ENCODE measurements around the gene THAP10.
A peak's percentile ranks its signal among the peaks of the same experiment; 100 is the strongest.

Gene THAP10

DNA sequence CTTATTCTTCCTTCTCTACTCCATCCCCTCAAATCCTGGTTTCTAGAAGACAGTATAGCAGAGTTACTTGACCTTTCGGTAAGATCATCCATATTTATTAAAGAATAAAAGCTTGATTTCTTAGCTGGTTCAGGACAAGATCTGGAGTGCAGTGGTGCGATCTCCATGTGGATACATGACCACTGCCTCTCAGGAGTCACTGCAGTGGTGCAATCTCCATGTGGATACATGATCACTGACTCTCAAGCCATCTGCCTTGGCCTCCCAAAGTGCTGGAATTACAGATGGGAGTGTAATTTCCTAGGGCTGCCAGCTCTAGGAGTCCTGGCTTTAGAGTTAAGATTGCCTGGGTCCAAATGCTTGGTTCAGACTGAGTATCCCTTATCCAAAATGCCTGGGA lies 54.8 kb downstream of the THAP10 start:
- no peak for DNase-seq (ENCODE audit: extremely low read depth, low read depth)
- no peak overlapping the region for H3K4me3 ChIP-seq (replicated peaks; ENCODE audit: low read depth, low read length)
- TF ChIP-seq, protein P1, sequence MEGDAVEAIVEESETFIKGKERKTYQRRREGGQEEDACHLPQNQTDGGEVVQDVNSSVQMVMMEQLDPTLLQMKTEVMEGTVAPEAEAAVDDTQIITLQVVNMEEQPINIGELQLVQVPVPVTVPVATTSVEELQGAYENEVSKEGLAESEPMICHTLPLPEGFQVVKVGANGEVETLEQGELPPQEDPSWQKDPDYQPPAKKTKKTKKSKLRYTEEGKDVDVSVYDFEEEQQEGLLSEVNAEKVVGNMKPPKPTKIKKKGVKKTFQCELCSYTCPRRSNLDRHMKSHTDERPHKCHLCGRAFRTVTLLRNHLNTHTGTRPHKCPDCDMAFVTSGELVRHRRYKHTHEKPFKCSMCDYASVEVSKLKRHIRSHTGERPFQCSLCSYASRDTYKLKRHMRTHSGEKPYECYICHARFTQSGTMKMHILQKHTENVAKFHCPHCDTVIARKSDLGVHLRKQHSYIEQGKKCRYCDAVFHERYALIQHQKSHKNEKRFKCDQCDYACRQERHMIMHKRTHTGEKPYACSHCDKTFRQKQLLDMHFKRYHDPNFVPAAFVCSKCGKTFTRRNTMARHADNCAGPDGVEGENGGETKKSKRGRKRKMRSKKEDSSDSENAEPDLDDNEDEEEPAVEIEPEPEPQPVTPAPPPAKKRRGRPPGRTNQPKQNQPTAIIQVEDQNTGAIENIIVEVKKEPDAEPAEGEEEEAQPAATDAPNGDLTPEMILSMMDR (IDR thresholded peaks at IDR 0.05; ENCODE audit: low read depth, low read length, missing control alignments) = no peak

DNA sequence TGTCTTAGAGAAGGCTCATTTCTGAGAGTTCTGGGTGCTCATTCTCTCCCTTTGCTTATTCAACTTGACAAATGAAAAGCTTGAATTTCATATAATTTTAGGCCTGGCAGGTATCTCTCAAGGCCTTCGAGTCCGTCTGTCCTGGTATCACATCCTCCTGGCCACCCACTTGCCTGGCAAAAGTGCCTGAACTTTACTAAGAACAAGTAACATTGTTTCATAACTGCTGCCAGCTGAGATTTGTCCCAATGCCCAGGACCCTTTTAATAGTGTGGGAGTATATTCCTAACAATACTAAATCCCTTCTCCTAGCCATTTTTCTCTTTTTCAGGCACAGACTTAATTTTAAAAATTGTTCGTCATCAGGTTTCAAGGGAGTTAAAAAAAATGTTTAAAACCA lies 56.4 kb downstream of the THAP10 start:
- TF ChIP-seq, protein P1 (IDR thresholded peaks at IDR 0.05; ENCODE audit: low read depth, low read length, missing control alignments) = no peak
- DNase-seq (ENCODE audit: extremely low read depth, low read depth) = no peak
- no peak overlapping the region for H3K4me3 ChIP-seq (replicated peaks; ENCODE audit: low read depth, low read length)

DNA sequence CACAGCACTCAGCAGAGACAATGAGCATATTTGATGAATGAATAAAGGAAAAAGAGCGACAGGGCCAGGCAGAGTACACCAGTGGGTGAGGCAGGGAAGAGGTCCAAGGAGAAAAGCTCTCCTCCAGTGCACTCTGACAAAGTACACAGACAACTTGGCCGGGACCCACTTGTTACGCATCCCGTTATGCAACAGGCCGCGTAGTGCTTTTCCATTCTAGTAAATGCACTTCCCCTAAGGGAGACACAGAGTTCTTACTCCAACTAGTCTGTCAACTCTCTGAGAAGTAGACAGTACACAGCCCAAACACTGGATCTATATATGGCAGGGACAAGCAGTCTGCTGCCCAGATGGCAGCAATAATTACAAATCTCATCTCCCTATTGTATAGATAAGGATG lies 56.8 kb downstream of the THAP10 start:
- no peak for DNase-seq (ENCODE audit: extremely low read depth, low read depth)
- TF ChIP-seq, protein P1 (IDR thresholded peaks at IDR 0.05; ENCODE audit: low read depth, low read length, missing control alignments) = no peak
- H3K4me3 ChIP-seq (replicated peaks; ENCODE audit: low read depth, low read length) = no peak overlapping the region

DNA sequence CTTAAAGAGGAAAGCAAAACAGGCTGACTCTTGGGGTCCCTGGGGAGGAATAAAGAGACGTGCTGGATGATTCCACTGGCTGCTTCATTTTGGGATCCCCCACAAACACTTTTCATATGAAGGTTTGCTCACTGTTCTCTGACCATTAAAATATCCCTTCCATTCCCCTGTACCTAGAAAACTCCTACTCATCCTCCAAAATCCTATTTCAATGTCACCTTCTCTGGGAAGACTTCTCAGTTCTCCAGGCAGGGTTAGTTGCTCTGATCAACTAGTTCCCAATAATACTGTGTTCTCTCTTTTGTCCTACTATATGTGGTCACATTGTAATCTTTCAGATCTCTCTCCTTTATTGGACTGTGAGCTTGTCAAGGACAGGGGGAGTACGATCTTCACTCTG lies 57.2 kb downstream of the THAP10 start:
- no peak overlapping the region for H3K4me3 ChIP-seq (replicated peaks; ENCODE audit: low read depth, low read length)
- DNase-seq (ENCODE audit: extremely low read depth, low read depth) = no peak
- TF ChIP-seq, protein P1 (IDR thresholded peaks at IDR 0.05; ENCODE audit: low read depth, low read length, missing control alignments) = no peak

DNA sequence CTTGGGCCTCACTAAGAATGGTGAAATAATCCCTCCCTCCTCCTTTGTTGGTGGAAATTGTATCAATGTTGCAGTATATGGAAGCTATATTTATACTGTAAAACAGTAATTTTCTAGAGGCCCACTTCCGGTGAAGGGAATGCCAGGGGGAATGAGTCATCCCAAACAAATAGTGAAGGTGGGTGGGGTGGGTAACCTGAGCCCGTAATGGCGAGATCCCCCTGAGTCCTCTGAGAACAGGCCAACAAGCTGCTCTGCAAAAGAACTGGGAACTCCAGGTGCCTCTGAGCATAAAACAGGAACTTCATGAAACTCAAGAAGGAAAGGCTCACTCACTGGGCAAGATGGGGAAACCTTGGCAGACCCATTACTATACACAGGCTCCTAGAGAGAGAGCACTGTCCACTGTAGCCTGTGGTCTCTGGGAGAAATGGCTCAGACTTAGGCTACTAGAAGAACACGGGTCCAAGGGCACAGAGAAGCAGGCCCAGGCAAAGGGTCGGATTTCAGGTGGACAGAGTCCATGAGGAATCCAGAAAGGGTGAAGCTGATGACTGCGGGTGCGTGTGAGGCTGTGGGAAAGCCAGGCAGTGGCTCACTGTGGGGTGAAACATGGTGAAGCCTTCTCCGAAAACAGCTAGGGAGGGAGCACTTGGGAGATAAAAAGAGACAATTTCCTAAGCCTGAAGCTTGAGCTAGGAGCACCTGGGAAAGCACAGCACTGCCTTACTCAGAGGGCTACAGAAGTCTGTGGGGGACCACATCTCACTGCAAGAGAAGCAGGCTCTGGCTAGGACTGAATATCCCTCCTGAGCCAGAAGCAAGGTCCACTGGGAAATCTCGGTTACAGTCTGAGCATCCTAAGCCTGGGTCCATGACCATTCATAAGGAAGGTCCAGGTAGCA lies 58.1 kb downstream of the THAP10 start:
- TF ChIP-seq, protein P1 (IDR thresholded peaks at IDR 0.05; ENCODE audit: low read depth, low read length, missing control alignments) = no peak
- no peak overlapping the region for H3K4me3 ChIP-seq (replicated peaks; ENCODE audit: low read depth, low read length)
- peak; percentile 76 for DNase-seq (ENCODE audit: extremely low read depth, low read depth)

DNA sequence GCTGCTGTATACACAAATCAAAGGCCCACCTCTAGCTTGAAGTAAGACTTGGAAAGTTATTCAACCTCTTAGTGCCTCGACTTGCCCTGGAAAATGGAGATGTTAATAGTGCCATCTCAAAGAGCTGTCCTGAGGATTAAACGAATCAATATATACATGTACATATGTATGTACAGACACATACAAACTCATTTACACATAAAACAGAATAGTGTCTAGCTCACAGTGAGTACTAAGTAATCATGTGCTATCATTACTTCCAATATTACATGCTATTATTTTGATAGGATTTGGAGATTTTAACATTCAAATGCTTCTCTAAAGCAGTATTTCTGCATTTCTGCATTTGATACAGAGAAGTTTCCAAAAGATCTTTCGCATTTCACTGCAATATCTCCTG lies 58.8 kb downstream of the THAP10 start:
- H3K4me3 ChIP-seq (replicated peaks; ENCODE audit: low read depth, low read length) = no peak overlapping the region
- TF ChIP-seq, protein P1 (IDR thresholded peaks at IDR 0.05; ENCODE audit: low read depth, low read length, missing control alignments) = no peak
- no peak for DNase-seq (ENCODE audit: extremely low read depth, low read depth)
